DOHH2 (cell line): Measurements from ENCODE around the gene ATP8A2.
A peak's percentile ranks its signal among the peaks of the same experiment; 100 is the strongest.
"Not testable (repeated sequence)": the region's sequence is repeated elsewhere in the genome, so short reads cannot be mapped to it uniquely, and the experiment has no call there.

Source experiments
- H3F3A ChIP-seq: fragments of 200-600 bp; sonication (generic), shearing (Covaris generic); 2 replicates; pipeline ENCODE4 v1.6.0; 2016; ENCODE audit warnings: antibody characterized with exemption, mild to moderate bottlenecking; ENCODE audit not compliant: control insufficient read depth, insufficient read depth
- H3K27ac ChIP-seq: fragments of 200-600 bp; sonication (generic); 2 replicates; pipeline ENCODE4 v1.5.1; 2014; ENCODE audit warnings: low read depth, mild to moderate bottlenecking, low read length, moderate library complexity
- H3K27me3 ChIP-seq: fragments of 200-600 bp; sonication (generic); 2 replicates; pipeline ENCODE4 v1.6.1; 2014; ENCODE audit warnings: mild to moderate bottlenecking, low read length, mixed read lengths; ENCODE audit not compliant: control insufficient read depth
- H3K36me3 ChIP-seq: fragments of 200-600 bp; sonication (generic); 2 replicates; pipeline ENCODE4 v1.6.1; 2014; ENCODE audit warnings: mild to moderate bottlenecking, low read length, moderate library complexity, mixed read lengths; ENCODE audit not compliant: control insufficient read depth
- H3K4me1 ChIP-seq: fragments of 200-600 bp; sonication (generic); 2 replicates; pipeline ENCODE4 v1.6.1; 2014; ENCODE audit warnings: mild to moderate bottlenecking, low read length, mixed read lengths; ENCODE audit not compliant: control insufficient read depth
- H3K4me2 ChIP-seq: fragments of 200-600 bp; sonication (generic); 2 replicates; pipeline ENCODE4 v1.6.0; 2014; ENCODE audit warnings: mild to moderate bottlenecking, low read length, moderate library complexity
- H3K4me3 ChIP-seq: fragments of 200-600 bp; sonication (generic); 2 replicates; pipeline ENCODE4 v1.5.1; 2014; ENCODE audit warnings: mild to moderate bottlenecking, low read length, mixed read lengths
- H3K79me2 ChIP-seq: fragments of 200-600 bp; sonication (generic); 2 replicates; pipeline ENCODE4 v1.6.1; 2014; ENCODE audit warnings: mild to moderate bottlenecking, low read length, mixed read lengths; ENCODE audit not compliant: control insufficient read depth
- H3K9me2 ChIP-seq: fragments of 200-600 bp; sonication (generic); replicated peaks from 2 replicates; pipeline ENCODE4 v1.6.1; 2014; ENCODE audit warnings: mild to moderate bottlenecking, low read length, mixed read lengths; ENCODE audit not compliant: control insufficient read depth
- H3K9me3 ChIP-seq: fragments of 200-600 bp; sonication (generic); 2 replicates; pipeline ENCODE4 v1.6.1; 2014; ENCODE audit warnings: antibody characterized with exemption, low read length, mixed read lengths; ENCODE audit not compliant: control insufficient read depth, insufficient read depth
- H4K20me1 ChIP-seq: fragments of 200-600 bp; sonication (generic); 2 replicates; pipeline ENCODE4 v1.6.0; 2014; ENCODE audit warnings: low read depth, mild to moderate bottlenecking, antibody characterized with exemption, low read length, moderate library complexity; ENCODE audit not compliant: control insufficient read depth, insufficient read depth
- CTCF ChIP-seq: fragments of 200-600 bp; sonication (generic); IDR thresholded peaks from one replicate; pipeline ENCODE4 v1.5.1; 2014; ENCODE audit warnings: antibody characterized with exemption, mild to moderate bottlenecking, low read depth, low read length; ENCODE audit not compliant: poor library complexity, severe bottlenecking
- EZH2phosphoT487 ChIP-seq: fragments of 200-600 bp; sonication (generic); IDR thresholded peaks from 2 replicates; pipeline ENCODE4 v1.6.1; 2017; ENCODE audit warnings: borderline replicate concordance, mild to moderate bottlenecking, antibody characterized with exemption, low read length, moderate library complexity, mixed read lengths

The ATP8A2 gene

GRCh38 chr13:25570185-25570584 is 198.4 kb downstream of the ATP8A2 start:
- Histone ChIP-seq H3F3A (no peaks in the 10 kb centered on the region), H3K4me1 (no peaks in the 10 kb centered on the region), H3K4me3 (no peak overlapping the region), H3K9me2 (no peaks in the 10 kb centered on the region), H3K79me2 (no peaks in the 10 kb centered on the region), H4K20me1 (no peaks in the 10 kb centered on the region), H3K9me3 (no peaks in the 10 kb centered on the region), H3K27me3 (no peaks in the 10 kb centered on the region), H3K27ac (no peak overlapping the region), H3K36me3 (no peaks in the 10 kb centered on the region), H3K4me2 (no peak overlapping the region)
- TF ChIP-seq EZH2phosphoT487: no peak
- TF ChIP-seq CTCF: no peak

- Histone ChIP-seq H3K9me3 (no peaks in the 10 kb centered on the region), H3K4me3 (no peak overlapping the region), H3K27me3 (peaks cover 2% of the 10 kb centered on the region; the same call in 1 of the 2 replicates), H3K4me2 (no peak overlapping the region), H3K9me2 (no peaks in the 10 kb centered on the region), H3K4me1 (no peaks in the 10 kb centered on the region), H3K79me2 (no peaks in the 10 kb centered on the region), H4K20me1 (no peaks in the 10 kb centered on the region), H3F3A (no peaks in the 10 kb centered on the region), H3K36me3 (no peaks in the 10 kb centered on the region), H3K27ac (no peak overlapping the region)
- TF ChIP-seq EZH2phosphoT487: no peak
- no peak for TF ChIP-seq CTCF
Measured at GRCh38 chr13:25571237-25571636, 199.5 kb downstream of the ATP8A2 start.

- H3K27ac ChIP-seq, H3K27me3 ChIP-seq, H3F3A ChIP-seq, H3K9me3 ChIP-seq, H3K79me2 ChIP-seq, H3K4me1 ChIP-seq, H3K4me3 ChIP-seq, H3K4me2 ChIP-seq, H4K20me1 ChIP-seq, H3K36me3 ChIP-seq, H3K9me2 ChIP-seq: not testable (repeated sequence)
Measured at GRCh38 chr13:25572171-25572570, 200.4 kb downstream of the ATP8A2 start.

GRCh38 chr13:25574437-25575411 is 202.9 kb downstream of the ATP8A2 start:
- no peaks in the 10 kb centered on the region for H3F3A ChIP-seq
- H3K9me2 ChIP-seq: no peaks in the 10 kb centered on the region
- no peaks in the 10 kb centered on the region for H4K20me1 ChIP-seq
- peaks cover 2% of the 10 kb centered on the region for H3K27me3 ChIP-seq
- no peaks in the 10 kb centered on the region for H3K36me3 ChIP-seq
- H3K4me3 ChIP-seq: no peak overlapping the region
- H3K79me2 ChIP-seq: no peaks in the 10 kb centered on the region
- no peak overlapping the region for H3K27ac ChIP-seq
- H3K9me3 ChIP-seq: no peaks in the 10 kb centered on the region
- H3K4me1 ChIP-seq: no peaks in the 10 kb centered on the region
- TF ChIP-seq EZH2phosphoT487 (no peak), CTCF (peak; percentile 87)
- H3K4me2 ChIP-seq: no peak overlapping the region
